H1 (cell line): ENCODE data around the gene TEKT1.

Source experiments
- CEBPB ChIP-seq: IDR thresholded peaks from 2 replicates; pipeline ENCODE4 v1.6.1; 2012; ENCODE audit warnings: low read depth, low read length
- CHD1 ChIP-seq: IDR thresholded peaks from 2 replicates; pipeline ENCODE4 v1.6.1; 2012; ENCODE audit warnings: low read depth, low read length, improper control_type of control experiment
- CREB1 ChIP-seq: IDR thresholded peaks from 2 replicates; pipeline ENCODE4 v1.6.1; 2012; ENCODE audit warnings: inconsistent platforms
- CTCF ChIP-seq, 3 experiments: IDR thresholded peaks; 1 replicate in 2 of 3; 2 replicates in 1 of 3; pipeline versions ENCODE4 v1.5.1 to v1.6.1; 2011; ENCODE audit warnings: low read length in 3 of 3, mild to moderate bottlenecking in 3 of 3, inconsistent platforms in 2 of 3, low read depth in 1 of 3, moderate library complexity in 1 of 3; ENCODE audit not compliant: insufficient read depth in 1 of 3; ENCODE audit errors: control extremely low read depth in 1 of 3
- EP300 ChIP-seq, 2 experiments: IDR thresholded peaks; 1 replicate in 1 of 2; 2 replicates in 1 of 2; pipeline ENCODE4 v1.6.1; 2011 to 2012; ENCODE audit warnings: low read depth in 2 of 2, low read length in 2 of 2, mild to moderate bottlenecking in 2 of 2, borderline replicate concordance in 1 of 2, inconsistent platforms in 1 of 2, moderate library complexity in 1 of 2
- MAFK ChIP-seq: IDR thresholded peaks from 2 replicates; pipeline ENCODE4 v1.6.1; 2012; ENCODE audit warnings: low read depth, mild to moderate bottlenecking, improper control_type of control experiment, low read length
- RFX5 ChIP-seq: IDR thresholded peaks from 2 replicates; pipeline ENCODE4 v1.6.1; 2011; ENCODE audit warnings: low read depth, low read length, improper control_type of control experiment, borderline replicate concordance
- RXRA ChIP-seq: IDR thresholded peaks from 2 replicates; pipeline ENCODE4 v1.6.1; 2011; ENCODE audit warnings: low read depth, mild to moderate bottlenecking, low read length, moderate library complexity; ENCODE audit not compliant: insufficient read depth
- SIN3A ChIP-seq, 2 experiments: IDR thresholded peaks in 1 of 2; conservative IDR thresholded peaks in 1 of 2; 2 replicates each; pipeline ENCODE4 v1.6.1; 2011 to 2012; ENCODE audit warnings: low read length in 2 of 2, improper control_type of control experiment in 1 of 2, low read depth in 1 of 2, mild to moderate bottlenecking in 1 of 2
- SP1 ChIP-seq: IDR thresholded peaks from 2 replicates; pipeline ENCODE4 v1.6.1; 2011; ENCODE audit warnings: low read depth, low read length
- TCF12 ChIP-seq: IDR thresholded peaks from 2 replicates; pipeline ENCODE4 v1.6.1; 2011; ENCODE audit warnings: low read depth, mild to moderate bottlenecking, low read length
- TEAD4 ChIP-seq: IDR thresholded peaks from 2 replicates; pipeline ENCODE4 v1.6.1; 2012; ENCODE audit warnings: low read depth, low read length, inconsistent platforms, mixed read lengths
- YY1 ChIP-seq: IDR thresholded peaks from 2 replicates; pipeline ENCODE4 v1.6.1; 2011; ENCODE audit warnings: low read depth, mild to moderate bottlenecking, low read length
- ZNF274 ChIP-seq: IDR thresholded peaks from 2 replicates; pipeline ENCODE4 v1.7.0; 2012; ENCODE audit warnings: low read length, borderline replicate concordance; ENCODE audit errors: extremely low read depth

GRCh38 chr17:6812295-6812694, 19.2 kb downstream of the TEKT1 start:
- TF ChIP-seq YY1, result no peak
- TF ChIP-seq TEAD4, result no peak
- TF ChIP-seq ZNF274, result no peak
- TF ChIP-seq CTCF (IDR thresholded peaks at IDR 0.05; ENCODE audit: control extremely low read depth in 1 of 3, insufficient read depth in 1 of 3, low read depth in 1 of 3, low read length in 3 of 3), result no peak
- TF ChIP-seq EP300 (IDR thresholded peaks at IDR 0.05; ENCODE audit: borderline replicate concordance in 1 of 2, low read depth in 2 of 2, low read length in 2 of 2), result no peak
- no peak for TF ChIP-seq RXRA
- no peak for TF ChIP-seq CREB1
- TF ChIP-seq SIN3A (conservative IDR thresholded peaks at IDR 0.05 in 1 of 2, IDR thresholded peaks at IDR 0.05 in 1 of 2; ENCODE audit: low read depth in 1 of 2, low read length in 2 of 2), result no peak
- no peak for TF ChIP-seq SP1
- no peak for TF ChIP-seq RFX5
- no peak for TF ChIP-seq CEBPB
- no peak for TF ChIP-seq TCF12
- no peak for TF ChIP-seq CHD1
- no peak for TF ChIP-seq MAFK
